Skeletal muscle tissue (tissue), 4 donors: ENCODE results near the gene LMLN. TPM values are rescaled to one million over a fixed set of nuclear protein-coding genes. Genes with fewer than 3 reads are reported as not detected.

Experiments
- H3K27ac ChIP-seq: one replicate; pipeline ENCODE4 v1.7.0; 2013; ENCODE audit warnings: mild to moderate bottlenecking, low read depth, low read length, inconsistent platforms
- H3K27me3 ChIP-seq, 3 donors: one replicate each; pipeline ENCODE4 v1.7.0; 2013; ENCODE audit warnings: low read length in 3 of 3; ENCODE audit not compliant: control insufficient read depth in 3 of 3, insufficient read depth in 3 of 3
- H3K36me3 ChIP-seq, 3 donors: one replicate each; pipeline ENCODE4 v1.7.0; 2013; ENCODE audit warnings: low read length in 3 of 3; ENCODE audit not compliant: control insufficient read depth in 3 of 3, insufficient read depth in 3 of 3
- H3K4me1 ChIP-seq, 3 donors: one replicate each; pipeline ENCODE4 v1.7.0; 2013; ENCODE audit warnings: low read length in 3 of 3, mild to moderate bottlenecking in 3 of 3; ENCODE audit not compliant: control insufficient read depth in 3 of 3, insufficient read depth in 3 of 3
- H3K4me3 ChIP-seq, 3 donors: one replicate each; pipeline ENCODE4 v1.7.0; 2013; ENCODE audit warnings: low read length in 3 of 3
- H3K9ac ChIP-seq, 3 donors: one replicate each; pipeline ENCODE4 v1.7.0; 2013; ENCODE audit warnings: low read length in 3 of 3, mild to moderate bottlenecking in 3 of 3, moderate library complexity in 2 of 3, low read depth in 1 of 3
- H3K9me3 ChIP-seq, 3 donors: one replicate each; pipeline ENCODE4 v1.7.0; 2013; ENCODE audit warnings: low read length in 3 of 3; ENCODE audit not compliant: control insufficient read depth in 3 of 3
- total RNA-seq: library from RNA; depleted of rRNA; stranded (reverse); fragments of >200 nt; gene quantifications from one replicate; pipeline ENCODE4 v1.2.3, GENCODE V29; 2014
- donor health status: Osteomylitis.

Gene LMLN
- total RNA-seq, 1 donor from 2014 or later, result 4.2 TPM

GRCh38 chr3:197942956-197943556 is 17.0 kb upstream of the LMLN start:
- H3K36me3 ChIP-seq, result no peaks in the 10 kb centered on the region
- no peaks in the 10 kb centered on the region for H3K27me3 ChIP-seq
- H3K27ac ChIP-seq, result no peak overlapping the region
- H3K4me1 ChIP-seq, result no peaks in the 10 kb centered on the region
- H3K4me3 ChIP-seq, result no peak overlapping the region
- H3K9me3 ChIP-seq, result no peaks in the 10 kb centered on the region
- no peak overlapping the region for H3K9ac ChIP-seq

GRCh38 chr3:197949191-197949777 is 10.7 kb upstream of the LMLN start:
- H3K4me3 ChIP-seq, result peak overlapping the region; percentile 89 to 98 (median 94)
- peaks cover 12 to 37% (median 22%) of the 10 kb centered on the region in 3 donors for H3K4me1 ChIP-seq
- peaks cover 18 to 19% (median 18%) of the 10 kb centered on the region in 3 donors for H3K36me3 ChIP-seq
- H3K9me3 ChIP-seq, result no peaks in the 10 kb centered on the region
- H3K27me3 ChIP-seq, result no peaks in the 10 kb centered on the region
- peak overlapping the region; percentile 93 to 98 (median 94) for H3K9ac ChIP-seq
- H3K27ac ChIP-seq, result peak overlapping the region; percentile 94

GRCh38 chr3:197949778-197950676 is 10.0 kb upstream of the LMLN start, which contains the start of gene RPL35A:
TSS of gene RPL35A (plus strand) at chr3:197950190. CDS start at chr3:197950968, 778 bp downstream.
- Histone ChIP-seq H3K27ac (peak within 1 kb of the TSS; percentile 94), H3K4me1 (peaks cover 12 to 38% (median 22%) of the 10 kb centered on the region in 3 donors), H3K36me3 (peaks cover 25 to 27% (median 26%) of the 10 kb centered on the region in 3 donors), H3K4me3 (peak within 1 kb of the TSS; percentile 89 to 98 (median 94)), H3K9ac (peak within 1 kb of the TSS; percentile 93 to 98 (median 94)), H3K9me3 (no peaks in the 10 kb centered on the region), H3K27me3 (no peaks in the 10 kb centered on the region)

- Histone ChIP-seq H3K4me3 (peak overlapping the region; percentile 89 to 98 (median 94)), H3K9me3 (no peaks in the 10 kb centered on the region), H3K27ac (peak overlapping the region; percentile 94), H3K27me3 (no peaks in the 10 kb centered on the region), H3K36me3 (peaks cover 30 to 32% (median 32%) of the 10 kb centered on the region in 3 donors), H3K9ac (peak overlapping the region; percentile 93 to 98 (median 94)), H3K4me1 (peaks cover 12 to 38% (median 22%) of the 10 kb centered on the region in 3 donors)
Observed at GRCh38 chr3:197950677-197951061, 9.3 kb upstream of the LMLN start.

GRCh38 chr3:197951392-197951990 is 8.5 kb upstream of the LMLN start:
- no peak overlapping the region for H3K27ac ChIP-seq
- no peaks in the 10 kb centered on the region for H3K27me3 ChIP-seq
- H3K4me3 ChIP-seq, result peak overlapping the region in 2 of 3 donors; percentile 89 to 98
- no peaks in the 10 kb centered on the region for H3K9me3 ChIP-seq
- H3K36me3 ChIP-seq, result peaks cover 38 to 41% (median 39%) of the 10 kb centered on the region in 3 donors
- peak overlapping the region; percentile 93 to 98 (median 94) for H3K9ac ChIP-seq
- H3K4me1 ChIP-seq, result peaks cover 12 to 38% (median 22%) of the 10 kb centered on the region in 3 donors

GRCh38 chr3:197952440-197952839 is 7.6 kb upstream of the LMLN start:
- Histone ChIP-seq H3K9me3 (no peaks in the 10 kb centered on the region), H3K4me1 (peaks cover 12 to 39% (median 23%) of the 10 kb centered on the region in 3 donors), H3K27ac (no peak overlapping the region), H3K27me3 (no peaks in the 10 kb centered on the region), H3K9ac (no peak overlapping the region), H3K4me3 (no peak overlapping the region), H3K36me3 (peaks cover 40 to 45% (median 45%) of the 10 kb centered on the region in 3 donors)

GRCh38 chr3:197953325-197953724 is 6.7 kb upstream of the LMLN start:
- Histone ChIP-seq H3K4me1 (peaks cover 12 to 42% (median 27%) of the 10 kb centered on the region in 3 donors), H3K27me3 (no peaks in the 10 kb centered on the region), H3K4me3 (no peak overlapping the region), H3K9me3 (no peaks in the 10 kb centered on the region), H3K27ac (no peak overlapping the region), H3K9ac (peak overlapping the region in 2 of 3 donors; percentile 3 to 58), H3K36me3 (peaks cover 40 to 47% (median 45%) of the 10 kb centered on the region in 3 donors)

GRCh38 chr3:197953881-197954280 is 6.1 kb upstream of the LMLN start:
- Histone ChIP-seq H3K9ac (peak overlapping the region in 1 of 3 donors; percentile 52), H3K27ac (no peak overlapping the region), H3K9me3 (no peaks in the 10 kb centered on the region), H3K4me1 (peaks cover 12 to 48% (median 27%) of the 10 kb centered on the region in 3 donors), H3K36me3 (peaks cover 40 to 47% (median 45%) of the 10 kb centered on the region in 3 donors), H3K4me3 (no peak overlapping the region), H3K27me3 (no peaks in the 10 kb centered on the region)

GRCh38 chr3:197955892-197956477 is 4.0 kb upstream of the LMLN start:
- H3K4me1 ChIP-seq, result peaks cover 17 to 51% (median 35%) of the 10 kb centered on the region in 3 donors
- H3K36me3 ChIP-seq, result peaks cover 40 to 47% (median 45%) of the 10 kb centered on the region in 3 donors
- H3K4me3 ChIP-seq, result no peak overlapping the region
- no peak overlapping the region for H3K27ac ChIP-seq
- no peaks in the 10 kb centered on the region for H3K9me3 ChIP-seq
- H3K9ac ChIP-seq, result no peak overlapping the region
- no peaks in the 10 kb centered on the region for H3K27me3 ChIP-seq
